Ectodermal cell (in vitro differentiated cells): ENCODE results near the gene CMTM5. TPM values are rescaled to one million over a fixed set of nuclear protein-coding genes. Genes with fewer than 3 reads are reported as not detected.

ENCODE experiments used
- H3K27ac ChIP-seq: 2 replicates; pipeline ENCODE4 v1.7.0; 2013; ENCODE audit warnings: mild to moderate bottlenecking, low read depth, low read length; ENCODE audit not compliant: insufficient read depth, poor library complexity, severe bottlenecking
- H3K27me3 ChIP-seq: 2 replicates; pipeline ENCODE4 v1.7.0; 2013; ENCODE audit warnings: mild to moderate bottlenecking, low read length; ENCODE audit not compliant: insufficient read depth, control insufficient read depth, poor library complexity, severe bottlenecking
- H3K36me3 ChIP-seq: one replicate; pipeline ENCODE4 v1.7.0; 2013; ENCODE audit warnings: low read length; ENCODE audit not compliant: control insufficient read depth, insufficient read depth
- H3K4me1 ChIP-seq: one replicate; pipeline ENCODE4 v1.7.0; 2013; ENCODE audit warnings: low read length; ENCODE audit not compliant: control insufficient read depth, insufficient read depth
- H3K4me3 ChIP-seq: 2 replicates; pipeline ENCODE4 v1.7.0; 2013; ENCODE audit warnings: low read depth, low read length, control low read depth; ENCODE audit not compliant: insufficient read depth
- H3K9me3 ChIP-seq: 2 replicates; pipeline ENCODE4 v1.7.0; 2013; ENCODE audit warnings: mild to moderate bottlenecking, low read length, moderate library complexity; ENCODE audit not compliant: control insufficient read depth
- WGBS, 2 experiments: methylation state at CpG; one replicate each; pipeline ENCODE4 v1.1.7; 2013; ENCODE audit warnings: missing lambda C conversion rate in 2 of 2; 5-methylcytosine and 5-hydroxymethylcytosine counted together
- polyA plus RNA-seq, 4 experiments: library from polyadenylated mRNA; stranded (reverse); fragments of 50-300 nt; gene quantifications; one replicate each; pipeline ENCODE4 v1.2.3, GENCODE V29; 2013

CMTM5 gene, protein sequence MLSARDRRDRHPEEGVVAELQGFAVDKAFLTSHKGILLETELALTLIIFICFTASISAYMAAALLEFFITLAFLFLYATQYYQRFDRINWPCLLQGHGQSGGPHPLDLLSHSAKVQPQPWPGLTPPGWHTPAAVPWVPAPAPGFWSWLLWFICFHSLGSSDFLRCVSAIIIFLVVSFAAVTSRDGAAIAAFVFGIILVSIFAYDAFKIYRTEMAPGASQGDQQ
- 4.0 TPM for polyA plus RNA-seq (2013, experiment 1 of 4)
- polyA plus RNA-seq (2013, experiment 2 of 4), result 4.4 TPM
- polyA plus RNA-seq (2013, experiment 3 of 4), result 4.1 TPM
- polyA plus RNA-seq (2013, experiment 4 of 4), result 4.9 TPM

DNA sequence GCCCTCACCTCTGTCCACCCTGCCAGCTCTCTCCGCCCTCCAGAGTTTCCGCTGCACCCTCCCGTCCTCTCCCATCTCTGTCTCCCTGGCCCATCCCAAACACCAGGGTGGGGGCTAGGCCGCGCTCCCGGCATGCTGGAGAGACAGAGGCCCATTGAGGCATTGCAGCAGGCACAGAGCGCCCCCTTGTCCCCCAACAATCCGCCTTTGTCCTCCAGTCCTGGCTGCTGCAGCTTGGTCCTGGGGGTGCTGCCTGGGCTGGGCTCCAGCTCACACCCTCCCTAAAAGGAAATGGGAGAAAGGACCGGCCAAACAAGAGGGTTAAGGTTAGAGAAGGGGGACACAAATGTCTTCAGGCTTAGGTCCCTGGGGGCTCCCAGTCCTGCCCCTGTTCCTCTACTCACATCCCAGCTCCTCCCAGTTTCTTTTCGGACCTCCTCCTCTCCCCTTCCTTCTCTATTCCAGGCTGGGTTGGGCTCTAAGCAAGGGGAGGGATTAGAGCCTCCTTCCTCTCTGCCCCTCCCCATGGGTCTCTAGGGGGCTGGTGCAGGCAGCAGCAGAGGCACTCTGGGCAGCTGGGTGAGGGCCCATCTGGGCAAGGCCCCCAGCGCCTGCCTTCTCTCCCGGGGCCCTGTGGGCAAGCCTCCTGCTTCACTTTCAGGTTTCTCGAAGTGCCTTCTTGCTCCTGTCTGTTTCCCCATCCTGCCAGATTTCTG, at the start of gene CMTM5:
Gene CMTM5 (plus strand): TSS at position 565 of the 716 bp plus-strand sequence. CDS start 206 bp downstream, outside the sequence.
- peaks cover 14% of the 10 kb centered on the region for H3K4me1 ChIP-seq
- no peaks in the 10 kb centered on the region for H3K36me3 ChIP-seq
- H3K4me3 ChIP-seq, result no peak within 1 kb of the TSS
- no peak within 1 kb of the TSS for H3K27ac ChIP-seq
- H3K27me3 ChIP-seq, result no peaks in the 10 kb centered on the region
- H3K9me3 ChIP-seq, result no peaks in the 10 kb centered on the region
- 57 to 62% methylated on average over 13 of the region's 13 CpGs for WGBS, 2 experiments

DNA sequence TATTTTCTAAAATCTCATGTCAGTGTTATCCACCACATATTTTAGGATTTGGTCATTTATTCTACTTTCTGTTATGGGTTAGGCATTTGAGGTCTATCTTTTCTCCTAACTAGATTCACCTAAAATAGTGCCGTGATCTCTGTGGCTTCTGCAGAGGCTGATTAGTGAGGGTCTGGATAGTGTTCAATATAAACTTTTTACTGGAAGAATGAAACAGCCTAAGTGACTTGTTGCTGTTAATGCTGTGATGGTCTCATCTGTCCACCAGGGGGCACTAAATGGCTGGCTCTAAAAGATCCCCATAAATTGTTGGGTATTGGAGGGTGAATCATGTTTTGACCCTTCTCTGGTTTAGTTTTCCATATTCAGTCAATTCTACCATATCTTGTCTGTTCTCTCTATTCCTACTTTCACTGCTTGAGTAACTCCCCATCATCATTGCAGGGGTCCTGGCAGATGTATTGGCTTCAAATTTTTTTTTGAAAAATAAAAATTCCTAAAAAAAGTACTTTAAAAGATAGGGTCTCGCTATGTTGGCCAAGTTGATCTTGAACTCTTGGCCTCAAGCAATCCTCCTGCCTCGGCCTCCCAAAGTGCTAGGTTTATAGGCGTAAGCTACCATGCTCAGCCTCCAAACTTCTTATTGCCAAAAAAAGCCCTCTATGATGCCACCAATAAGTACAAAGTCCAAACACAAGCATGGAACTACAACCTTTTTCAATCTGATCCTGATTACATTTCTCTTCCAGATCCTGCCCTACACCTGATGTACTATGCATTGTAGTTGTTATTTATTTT, 48.7 kb upstream of the CMTM5 start:
- H3K36me3 ChIP-seq, result peaks cover 22% of the 10 kb centered on the region
- H3K4me1 ChIP-seq, result peaks cover 2% of the 10 kb centered on the region
- no peak overlapping the region for H3K4me3 ChIP-seq
- H3K27me3 ChIP-seq, result no peaks in the 10 kb centered on the region
- no peaks in the 10 kb centered on the region for H3K9me3 ChIP-seq
- 53 to 55% methylated on average over 4 of the region's 4 CpGs for WGBS, 2 experiments
- no peak overlapping the region for H3K27ac ChIP-seq

DNA sequence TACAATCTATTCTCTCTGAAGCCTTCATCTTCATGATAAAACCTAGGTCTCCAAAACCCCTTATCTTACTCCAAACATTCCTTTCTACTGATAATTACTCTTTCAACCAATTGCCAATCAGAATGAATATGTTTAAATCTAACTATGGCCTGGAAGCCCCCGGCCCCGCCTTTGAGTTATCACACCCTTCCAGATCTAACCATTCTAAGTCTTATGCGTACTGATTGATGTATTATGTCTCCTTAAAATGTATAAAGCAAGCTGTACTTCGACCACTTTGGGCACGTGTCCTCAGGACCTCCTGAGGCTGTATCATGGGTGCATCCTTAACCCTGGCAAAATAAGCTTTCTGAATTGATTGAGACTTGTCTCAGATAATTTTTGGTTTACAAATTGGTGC, 41.2 kb upstream of the CMTM5 start:
- 95 to 96% methylated on average over 5 of the region's 5 CpGs for WGBS, 2 experiments
- H3K27me3 ChIP-seq, result no peaks in the 10 kb centered on the region
- no peaks in the 10 kb centered on the region for H3K4me1 ChIP-seq
- H3K27ac ChIP-seq, result no peak overlapping the region
- H3K9me3 ChIP-seq, result peaks cover 3% of the 10 kb centered on the region
- H3K4me3 ChIP-seq, result no peak overlapping the region
- H3K36me3 ChIP-seq, result no peaks in the 10 kb centered on the region

DNA sequence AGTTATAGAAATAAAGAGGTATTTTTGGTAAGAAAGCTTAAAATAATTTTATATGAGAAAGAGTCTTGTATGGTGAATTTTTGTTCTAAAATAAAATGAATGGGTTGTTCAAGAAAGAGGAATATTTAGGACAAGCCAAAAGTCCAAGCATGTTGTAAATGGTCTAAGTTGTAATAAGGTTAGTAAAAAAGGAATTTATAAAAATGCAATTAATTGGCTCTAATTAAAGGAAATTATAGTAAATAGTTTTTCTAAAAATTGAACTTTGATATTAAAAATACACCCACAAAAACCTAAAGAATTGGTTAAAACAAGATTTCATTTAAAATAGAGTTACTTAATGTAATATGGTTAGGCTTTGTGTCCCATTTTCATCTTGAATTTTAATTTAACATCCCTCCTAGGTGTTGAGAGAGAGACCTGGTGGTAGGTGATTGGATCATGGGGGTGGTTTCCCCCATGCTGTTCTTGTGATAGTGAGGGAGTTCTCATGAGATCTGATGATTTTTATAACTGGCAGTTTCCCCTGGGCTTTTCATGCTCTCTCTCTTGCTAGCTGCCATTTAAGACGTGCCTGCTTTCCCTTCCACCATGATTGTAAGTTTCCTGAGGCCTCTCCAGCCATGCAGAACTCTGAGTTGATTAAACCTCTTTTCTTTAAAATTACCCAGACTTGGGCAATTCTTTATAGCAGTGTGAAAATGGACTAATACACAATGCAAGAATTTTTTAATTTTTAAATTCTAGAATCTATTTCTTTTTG, 37.2 kb upstream of the CMTM5 start:
- Histone ChIP-seq H3K27me3 (no peaks in the 10 kb centered on the region), H3K4me1 (no peaks in the 10 kb centered on the region), H3K9me3 (peaks cover 3% of the 10 kb centered on the region), H3K4me3 (no peak overlapping the region), H3K27ac (no peak overlapping the region), H3K36me3 (no peaks in the 10 kb centered on the region)
- WGBS, 2 experiments, result 87 to 88% methylated on average over 1 of the region's 1 CpG

DNA sequence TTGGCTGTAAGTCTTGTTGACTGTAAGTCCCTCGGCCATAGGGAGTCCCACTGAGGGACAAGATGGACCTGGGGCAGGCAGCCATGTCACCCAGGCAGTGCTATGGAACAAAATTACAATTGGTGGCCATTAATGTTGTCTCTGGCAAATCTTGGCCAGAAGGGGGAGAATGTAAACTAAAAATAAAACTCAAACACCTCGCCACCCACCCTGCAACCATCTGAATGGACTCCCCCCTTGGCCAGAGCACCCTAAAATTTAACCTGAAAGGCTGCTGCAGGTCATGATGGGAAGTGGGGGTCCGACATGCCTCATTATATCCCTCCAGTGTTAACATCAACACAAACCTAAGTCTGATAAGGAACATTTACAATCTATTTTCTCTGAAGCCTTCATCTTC, 32.4 kb upstream of the CMTM5 start:
- H3K4me1 ChIP-seq, result no peaks in the 10 kb centered on the region
- H3K36me3 ChIP-seq, result no peaks in the 10 kb centered on the region
- H3K9me3 ChIP-seq, result no peaks in the 10 kb centered on the region
- H3K27ac ChIP-seq, result no peak overlapping the region
- no peak overlapping the region for H3K4me3 ChIP-seq
- H3K27me3 ChIP-seq, result no peaks in the 10 kb centered on the region
- 85 to 87% methylated on average over 3 of the region's 3 CpGs for WGBS, 2 experiments

DNA sequence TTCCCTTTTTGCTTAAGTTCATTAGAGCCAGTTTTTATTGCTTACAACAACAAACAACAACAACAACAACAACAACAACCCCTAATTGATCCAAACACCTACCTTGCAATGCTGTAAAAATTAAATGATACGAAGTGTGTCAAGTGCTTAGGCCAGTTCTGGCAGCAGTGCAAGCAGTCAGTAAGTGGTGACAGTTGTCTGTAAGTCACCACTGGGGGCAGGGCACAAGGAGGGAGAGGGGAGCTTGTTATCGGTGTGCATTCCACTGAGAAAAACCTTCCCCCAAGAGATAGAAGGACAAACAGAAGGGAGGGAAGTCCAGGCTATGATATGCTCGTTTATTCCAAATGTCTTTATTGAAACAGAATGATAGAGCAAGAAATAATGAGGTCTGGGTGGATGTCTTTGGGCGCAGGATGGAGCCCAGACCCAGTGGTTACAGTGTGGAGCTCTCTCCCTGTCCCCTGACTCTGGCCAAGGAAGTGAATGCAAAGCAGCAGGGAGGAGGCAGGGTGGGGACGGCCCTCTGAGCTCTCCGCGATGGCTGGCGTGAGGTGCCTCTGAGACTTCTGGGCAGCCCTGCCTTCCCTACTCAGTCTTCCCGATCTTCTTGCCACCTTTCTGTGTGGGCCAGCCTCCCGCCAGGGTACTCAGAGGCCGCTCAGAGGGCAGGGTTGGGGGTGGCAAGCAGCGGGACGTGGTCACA, 30.7 kb upstream of the CMTM5 start:
- Histone ChIP-seq H3K27ac (no peak overlapping the region), H3K4me3 (no peak overlapping the region), H3K36me3 (no peaks in the 10 kb centered on the region), H3K9me3 (no peaks in the 10 kb centered on the region), H3K4me1 (no peaks in the 10 kb centered on the region), H3K27me3 (peaks cover 1% of the 10 kb centered on the region)
- 67 to 73% methylated on average over 13 of the region's 13 CpGs for WGBS, 2 experiments

DNA sequence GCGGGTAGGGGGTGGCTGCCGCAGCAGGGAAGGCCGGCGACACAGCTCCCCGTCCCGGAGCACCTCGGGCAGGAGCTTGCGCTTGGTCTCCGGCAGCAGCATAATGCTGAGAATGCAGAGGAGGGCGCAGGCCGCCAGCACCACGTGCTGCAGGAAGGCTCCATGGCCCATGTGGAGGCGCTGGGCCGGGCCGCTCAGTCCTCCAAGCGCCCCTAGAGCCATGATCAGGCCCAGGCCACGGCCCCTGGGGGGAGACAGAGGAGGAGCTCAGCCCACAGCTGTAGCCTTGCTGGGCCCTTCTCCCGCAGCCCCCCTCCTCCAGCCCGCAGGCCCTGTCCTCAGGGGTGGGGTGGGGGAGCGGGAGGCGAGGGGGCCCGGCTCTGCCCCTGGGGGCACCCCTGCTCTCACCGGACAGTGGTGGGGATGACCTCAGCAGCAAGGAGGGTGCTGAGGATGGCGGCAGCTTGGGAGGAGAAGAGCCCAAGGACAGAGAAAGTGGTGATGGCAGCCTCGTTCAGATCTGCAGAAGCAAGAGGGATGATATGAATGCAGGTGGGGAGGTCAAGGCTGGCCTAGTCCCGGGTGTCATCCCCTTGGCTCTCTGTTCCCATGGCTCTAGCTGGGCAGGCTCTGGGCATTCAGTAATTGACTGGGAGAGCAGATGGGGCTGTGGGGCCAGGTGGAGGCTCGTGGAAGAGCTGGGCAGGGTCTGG, 30.0 kb upstream of the CMTM5 start:
- H3K27ac ChIP-seq, result no peak overlapping the region
- WGBS, 2 experiments, result 87% methylated on average over 27 of the region's 27 CpGs
- no peaks in the 10 kb centered on the region for H3K36me3 ChIP-seq
- no peaks in the 10 kb centered on the region for H3K4me1 ChIP-seq
- H3K4me3 ChIP-seq, result no peak overlapping the region
- peaks cover 8% of the 10 kb centered on the region for H3K27me3 ChIP-seq
- no peaks in the 10 kb centered on the region for H3K9me3 ChIP-seq

DNA sequence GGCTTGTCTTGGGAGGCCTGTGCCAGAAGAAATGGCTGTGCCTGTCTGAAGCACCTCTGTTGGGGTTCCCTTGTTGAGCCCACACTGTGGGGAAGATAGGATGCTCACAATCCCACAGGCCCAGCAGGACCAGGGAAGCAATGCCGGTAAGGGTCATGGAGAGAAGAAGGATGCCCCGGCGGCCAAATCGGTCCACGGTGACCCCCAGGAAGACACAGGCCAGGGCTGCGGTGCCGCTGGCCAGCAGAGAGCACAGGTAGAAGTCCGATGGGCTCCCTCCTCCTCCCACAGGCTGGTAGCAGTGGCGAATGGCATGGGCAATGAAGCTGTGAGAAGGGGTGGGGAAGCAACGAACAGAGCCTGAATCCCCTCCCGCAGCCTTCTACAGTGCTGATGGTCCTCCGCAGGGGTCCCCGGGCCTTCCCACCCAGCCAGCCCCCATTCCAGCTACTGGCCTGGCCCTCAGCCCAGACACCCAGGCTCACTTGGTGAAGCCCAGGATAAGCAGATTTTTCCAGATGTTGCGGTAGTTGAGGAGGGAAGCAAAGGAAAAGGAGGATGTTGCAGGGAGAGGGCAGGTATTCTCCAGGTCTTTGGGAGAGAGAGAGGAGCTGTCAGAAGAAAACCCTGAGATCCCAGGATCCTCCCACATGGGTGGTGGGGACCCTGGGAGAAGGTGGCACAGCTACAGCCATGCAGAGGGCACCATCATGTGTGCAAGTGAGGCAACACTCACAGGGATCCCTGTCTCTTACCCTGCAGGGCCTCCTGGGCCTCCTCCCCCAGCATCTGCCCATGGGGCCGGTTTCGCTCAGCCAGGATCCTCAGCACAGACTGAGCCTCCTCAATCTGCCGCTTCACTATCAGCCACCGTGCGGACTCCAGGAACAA, 29.2 kb upstream of the CMTM5 start:
- Histone ChIP-seq H3K9me3 (no peaks in the 10 kb centered on the region), H3K4me1 (no peaks in the 10 kb centered on the region), H3K27me3 (peaks cover 9% of the 10 kb centered on the region), H3K36me3 (no peaks in the 10 kb centered on the region), H3K27ac (no peak overlapping the region), H3K4me3 (no peak overlapping the region)
- WGBS, 2 experiments, result 94 to 95% methylated on average over 19 of the region's 19 CpGs
